Endothelial cell of umbilical vein (primary cell): ENCODE data around the gene CCDC186. TPM values are rescaled to one million over a fixed set of nuclear protein-coding genes. Genes with fewer than 3 reads are reported as not detected.

Experiments used
- BruUV-seq: library from RNA; stranded (reverse); fragments of 400-500 nt; replicated peaks from 2 replicates; lab custom pipeline; 2021; lab: Mats Ljungman, UMichigan
- CTCF ChIA-PET: fragments of 300-600, 350-600 bp; sonication (Branson Sonifier 250); formaldehyde crosslinking; loops from one replicate; lab custom pipeline; 2021; ENCODE audit warnings: antibody characterized with exemption, inconsistent platforms; lab: Charles Lee
- POLR2A ChIA-PET: fragments of 300-600, 350-600 bp; sonication (Branson Sonifier 250); formaldehyde crosslinking; loops from one replicate; lab custom pipeline; 2021; ENCODE audit warnings: antibody characterized with exemption, inconsistent platforms; lab: Charles Lee
- DNase-seq: peaks from one replicate; pipeline ENCODE4 v3.0.0-alpha.2; 2011; ENCODE audit warnings: low read depth, low spot score
- FAIRE-seq: peaks from 2 replicates; lab custom pipeline; 2011; peaks lifted over from hg19 to GRCh38; lab: Jason Lieb, UNC
- H2AFZ ChIP-seq: 2 replicates; pipeline ENCODE4 v1.6.0; 2012; ENCODE audit warnings: low read depth, low read length, control low read depth, inconsistent platforms
- H3K27ac ChIP-seq: 2 replicates; pipeline ENCODE4 v1.5.1; 2011; ENCODE audit warnings: low read depth, mild to moderate bottlenecking, control low read depth, low read length, moderate library complexity; ENCODE audit not compliant: insufficient read depth
- H3K27me3 ChIP-seq, 2 experiments: 2 replicates each; pipeline versions ENCODE4 v1.6.0 to v1.6.1; 2011; ENCODE audit warnings: low read length in 2 of 2, mixed read lengths in 1 of 2; ENCODE audit not compliant: control insufficient read depth in 2 of 2, insufficient read depth in 2 of 2
- H3K36me3 ChIP-seq, 2 experiments: 2 replicates in 1 of 2; 3 replicates in 1 of 2; pipeline ENCODE4 v1.5.1; 2011; ENCODE audit warnings: low read length in 2 of 2, mild to moderate bottlenecking in 1 of 2, moderate library complexity in 1 of 2; ENCODE audit not compliant: control insufficient read depth in 2 of 2, insufficient read depth in 2 of 2; ENCODE audit errors: extremely low read depth in 1 of 2
- H3K4me1 ChIP-seq: 3 replicates; pipeline ENCODE4 v1.5.1; 2011; ENCODE audit warnings: mild to moderate bottlenecking, low read length; ENCODE audit not compliant: control insufficient read depth, insufficient read depth; ENCODE audit errors: extremely low read depth
- H3K4me2 ChIP-seq: 2 replicates; pipeline ENCODE4 v1.6.1; 2011; ENCODE audit warnings: low read length, control low read depth, mixed read lengths; ENCODE audit not compliant: insufficient read depth
- H3K4me3 ChIP-seq, 3 experiments: fragments of 200-600 bp in 1 of 3; sonication (generic), shearing (Covaris generic) in 1 of 3; replicated peaks in 1 of 3; 2 replicates each; pipeline ENCODE4 v1.5.1; 2011 to 2016; ENCODE audit warnings: control low read depth in 3 of 3, low read length in 3 of 3, mild to moderate bottlenecking in 2 of 3, inconsistent platforms in 1 of 3, low read depth in 1 of 3, moderate library complexity in 1 of 3; ENCODE audit not compliant: insufficient read depth in 1 of 3
- H3K79me2 ChIP-seq: 2 replicates; pipeline ENCODE4 v1.6.0; 2012; ENCODE audit warnings: low read length, inconsistent platforms; ENCODE audit not compliant: control insufficient read depth, insufficient read depth
- H3K9ac ChIP-seq: replicated peaks from 2 replicates; pipeline ENCODE3; 2011; ENCODE audit warnings: low read length, control low read depth; ENCODE audit not compliant: insufficient read depth; ENCODE audit errors: extremely low read depth
- H3K9me1 ChIP-seq: replicated peaks from 3 replicates; pipeline ENCODE4 v1.6.0; 2011; ENCODE audit warnings: mild to moderate bottlenecking, low read length; ENCODE audit not compliant: control insufficient read depth, insufficient read depth; ENCODE audit errors: extremely low read depth
- H3K9me3 ChIP-seq: replicated peaks from 2 replicates; pipeline ENCODE4 v1.5.1; 2012; ENCODE audit warnings: low read length, inconsistent platforms; ENCODE audit not compliant: control insufficient read depth, insufficient read depth
- H4K20me1 ChIP-seq: replicated peaks from 2 replicates; pipeline ENCODE3; 2011; ENCODE audit warnings: mild to moderate bottlenecking, low read length; ENCODE audit not compliant: control insufficient read depth, insufficient read depth; ENCODE audit errors: extremely low read depth
- CTCF ChIP-seq, 2 donors: IDR thresholded peaks; 1 replicate in 1 of 2; 2 replicates in 1 of 2; pipeline ENCODE4 v1.5.1; 2011; ENCODE audit warnings: low read length in 2 of 2, mild to moderate bottlenecking in 2 of 2, moderate library complexity in 2 of 2, control low read depth in 1 of 2, inconsistent platforms in 1 of 2, low read depth in 1 of 2; ENCODE audit not compliant: insufficient read depth in 1 of 2; ENCODE audit errors: extremely low read depth in 1 of 2
- EZH2 ChIP-seq: IDR thresholded peaks from 2 replicates; pipeline ENCODE4 v1.6.1; 2012; ENCODE audit warnings: borderline replicate concordance, low read depth, mild to moderate bottlenecking, moderate library complexity, low read length, inconsistent platforms; ENCODE audit not compliant: severe bottlenecking
- FOS ChIP-seq: IDR thresholded peaks from 2 replicates; pipeline ENCODE4 v1.6.1; 2011; ENCODE audit warnings: mild to moderate bottlenecking, low read length, moderate library complexity, borderline replicate concordance; ENCODE audit not compliant: insufficient read depth
- GATA2 ChIP-seq: IDR thresholded peaks from 2 replicates; pipeline ENCODE4 v1.7.0; 2011; ENCODE audit warnings: low read depth, mild to moderate bottlenecking, moderate library complexity, mixed read lengths, low read length; ENCODE audit not compliant: insufficient read length, insufficient read depth
- JUN ChIP-seq: IDR thresholded peaks from 2 replicates; pipeline ENCODE4 v1.6.1; 2011; ENCODE audit warnings: borderline replicate concordance, low read depth; ENCODE audit not compliant: insufficient read length, insufficient read depth
- MAX ChIP-seq: IDR thresholded peaks from 2 replicates; pipeline ENCODE4 v1.6.1; 2011; ENCODE audit not compliant: insufficient read depth, insufficient read length
- MYC ChIP-seq: IDR thresholded peaks from one replicate; pipeline ENCODE4 v1.6.1; 2011; ENCODE audit warnings: mild to moderate bottlenecking, low read depth, low read length
- POLR2A ChIP-seq: IDR thresholded peaks from 2 replicates; pipeline ENCODE4 v1.6.1; 2012; ENCODE audit warnings: low read depth, mild to moderate bottlenecking, control low read depth, low read length
- POLR2AphosphoS5 ChIP-seq: IDR thresholded peaks from 2 replicates; pipeline ENCODE4 v1.6.1; 2012; ENCODE audit warnings: low read depth, mild to moderate bottlenecking, control low read depth, low read length, moderate library complexity; ENCODE audit not compliant: insufficient read depth
- dilution Hi-C: fragments of 300-500 bp; cut with MboI; formaldehyde crosslinking; loops from one replicate; pipeline ENCODE4 v1.15.0; 2019; ENCODE audit warnings: low sequenced_read_pairs; ENCODE audit not compliant: extremely low pct_ligation_motif_present
- intact Hi-C: fragments of 100-400 bp; cut with micrococcal nuclease; formaldehyde crosslinking; loops from one replicate; pipeline ENCODE4 v1.10.0; 2022
- polyA plus RNA-seq, 4 experiments: library from polyadenylated mRNA; depleted of rRNA in 3 of 4; stranded (reverse) in 3 of 4; unstranded in 1 of 4; fragments of >200 nt; gene quantifications; 2 replicates each; pipeline versions ENCODE4 v1.2.1 to v1.2.3, GENCODE V29; 2011 to 2012; ENCODE audit warnings: missing spikeins in 1 of 4
- total RNA-seq: library from RNA; stranded (reverse); gene quantifications from 2 replicates; pipeline ENCODE4 v1.2.3, GENCODE V29; 2021

Gene CCDC186
- total and polyA plus RNA-seq, 2 donors (not counting 3 experiments of a cell fraction or from before 2014, with no cell fraction given), result 1.8 to 13.4 TPM

- Histone ChIP-seq H3K9me1 (no peaks in the 10 kb centered on the region), H3K4me2 (no peak overlapping the region), H4K20me1 (no peaks in the 10 kb centered on the region), H3K9ac (no peak overlapping the region), H3K79me2 (no peaks in the 10 kb centered on the region), H3K27me3 (peaks cover 2 to 3% of the 10 kb centered on the region in 2 experiments), H3K4me3 (no peak overlapping the region), H2AFZ (no peak overlapping the region), H3K27ac (no peak overlapping the region), H3K4me1 (no peaks in the 10 kb centered on the region), H3K36me3 (no peaks in the 10 kb centered on the region), H3K9me3 (no peaks in the 10 kb centered on the region)
- DNase-seq (no peak), FAIRE-seq (no peak)
- intact Hi-C loops, result no loop called here
- dilution Hi-C loops, result no loop called here
- no TSS peak for BruUV-seq
- ChIA-PET CTCF (no interaction called here), POLR2A (no interaction called here)
- TF ChIP-seq MYC, result no peak
- TF ChIP-seq MAX, result no peak
- TF ChIP-seq CTCF (IDR thresholded peaks at IDR 0.05; ENCODE audit: extremely low read depth in 1 of 2, insufficient read depth in 1 of 2, low read depth in 1 of 2, low read length in 2 of 2), result no peak
- no peak for TF ChIP-seq GATA2
- TF ChIP-seq POLR2AphosphoS5, result no peak
- TF ChIP-seq JUN, result no peak
- no peak for TF ChIP-seq EZH2
- no peak for TF ChIP-seq POLR2A
- no peak for TF ChIP-seq FOS
These were observed 32.9 kb upstream of the CCDC186 start for GRCh38 chr10:114206902-114207301.
